ENCODE measurements around the gene SPHKAP.

The SPHKAP gene

GRCh38 chr2:228072669-228073068, 108.8 kb downstream of the SPHKAP start:
- H3K9me3 ChIP-seq (ENCODE audit: control insufficient read depth, low read length): no peaks in the 10 kb centered on the region
- H3K27ac ChIP-seq (ENCODE audit: insufficient read depth, low read length, poor library complexity, severe bottlenecking): no peak overlapping the region
- H3K4me3 ChIP-seq (ENCODE audit: insufficient read depth, low read depth, low read length, poor library complexity, severe bottlenecking): no peak overlapping the region
- DNase-seq: no peak
- no peaks in the 10 kb centered on the region for H3K4me1 ChIP-seq (ENCODE audit: control insufficient read depth, insufficient read depth, low read length, poor library complexity, severe bottlenecking)
- H3K36me3 ChIP-seq (ENCODE audit: control insufficient read depth, insufficient read depth, low read length): no peaks in the 10 kb centered on the region
- no peaks in the 10 kb centered on the region for H3K27me3 ChIP-seq (replicated peaks; ENCODE audit: control insufficient read depth, insufficient read depth, low read length, poor library complexity, severe bottlenecking)

- no peak overlapping the region for H3K27ac ChIP-seq (ENCODE audit: insufficient read depth, low read length, poor library complexity, severe bottlenecking)
- DNase-seq: no peak
Observed at GRCh38 chr2:228067309-228067708, 114.2 kb downstream of the SPHKAP start.

DNA sequence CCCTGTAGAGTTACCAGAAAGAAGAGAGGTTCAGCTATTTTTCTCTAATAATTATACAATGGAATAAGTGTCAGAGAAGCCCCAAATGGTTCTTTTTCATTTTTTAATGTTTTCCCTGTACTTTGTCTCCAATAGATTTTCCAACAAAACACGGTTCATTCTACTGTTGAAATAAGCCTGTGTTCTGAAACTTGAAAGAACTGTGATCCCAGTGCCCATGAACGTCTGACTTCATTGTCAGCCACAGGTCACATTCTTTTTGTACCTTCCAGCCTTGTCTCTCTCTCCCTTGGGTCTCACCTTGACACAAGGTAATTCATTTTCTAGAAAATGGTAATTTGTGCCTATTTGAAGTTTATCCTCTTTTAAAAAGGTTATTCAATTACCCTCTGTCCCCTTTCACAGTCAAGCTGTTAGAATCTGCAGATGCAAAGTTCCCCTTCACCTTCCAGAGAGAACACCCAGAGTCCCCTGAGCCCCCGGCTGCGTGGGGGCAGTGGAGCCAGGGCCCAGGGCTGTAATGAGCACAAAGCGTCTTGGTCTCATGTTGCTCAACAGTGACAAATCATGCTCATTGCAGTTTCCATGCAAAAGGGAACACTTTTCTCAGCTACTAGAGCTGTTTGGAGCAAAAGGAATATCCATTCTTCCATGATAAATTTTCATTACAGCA, 115.2 kb downstream of the SPHKAP start:
- no peak for DNase-seq
- Histone ChIP-seq H3K4me1 (ENCODE audit: control insufficient read depth, insufficient read depth, low read length, poor library complexity, severe bottlenecking) (no peaks in the 10 kb centered on the region), H3K9me3 (ENCODE audit: control insufficient read depth, low read length) (no peaks in the 10 kb centered on the region), H3K36me3 (ENCODE audit: control insufficient read depth, insufficient read depth, low read length) (no peaks in the 10 kb centered on the region), H3K4me3 (ENCODE audit: insufficient read depth, low read depth, low read length, poor library complexity, severe bottlenecking) (no peak overlapping the region), H3K27me3 (replicated peaks; ENCODE audit: control insufficient read depth, insufficient read depth, low read length, poor library complexity, severe bottlenecking) (no peaks in the 10 kb centered on the region), H3K27ac (ENCODE audit: insufficient read depth, low read length, poor library complexity, severe bottlenecking) (no peak overlapping the region)

More at GRCh38 chr2:228067309-228067708, 114.2 kb downstream of the SPHKAP start:
- Histone ChIP-seq H3K27me3 (replicated peaks; ENCODE audit: control insufficient read depth, insufficient read depth, low read length, poor library complexity, severe bottlenecking) (no peaks in the 10 kb centered on the region), H3K4me1 (ENCODE audit: control insufficient read depth, insufficient read depth, low read length, poor library complexity, severe bottlenecking) (no peaks in the 10 kb centered on the region), H3K36me3 (ENCODE audit: control insufficient read depth, insufficient read depth, low read length) (no peaks in the 10 kb centered on the region), H3K9me3 (ENCODE audit: control insufficient read depth, low read length) (no peaks in the 10 kb centered on the region), H3K4me3 (ENCODE audit: insufficient read depth, low read depth, low read length, poor library complexity, severe bottlenecking) (no peak overlapping the region)

GRCh38 chr2:228065686-228066085, 115.8 kb downstream of the SPHKAP start:
- H3K4me3 ChIP-seq (ENCODE audit: insufficient read depth, low read depth, low read length, poor library complexity, severe bottlenecking): no peak overlapping the region
- no peaks in the 10 kb centered on the region for H3K36me3 ChIP-seq (ENCODE audit: control insufficient read depth, insufficient read depth, low read length)
- H3K9me3 ChIP-seq (ENCODE audit: control insufficient read depth, low read length): no peaks in the 10 kb centered on the region
- DNase-seq: no peak
- H3K27ac ChIP-seq (ENCODE audit: insufficient read depth, low read length, poor library complexity, severe bottlenecking): no peak overlapping the region
- H3K27me3 ChIP-seq (replicated peaks; ENCODE audit: control insufficient read depth, insufficient read depth, low read length, poor library complexity, severe bottlenecking): no peaks in the 10 kb centered on the region
- H3K4me1 ChIP-seq (ENCODE audit: control insufficient read depth, insufficient read depth, low read length, poor library complexity, severe bottlenecking): no peaks in the 10 kb centered on the region

- Histone ChIP-seq H3K36me3 (ENCODE audit: control insufficient read depth, insufficient read depth, low read length) (no peaks in the 10 kb centered on the region), H3K27ac (ENCODE audit: insufficient read depth, low read length, poor library complexity, severe bottlenecking) (no peak overlapping the region), H3K9me3 (ENCODE audit: control insufficient read depth, low read length) (no peaks in the 10 kb centered on the region), H3K4me1 (ENCODE audit: control insufficient read depth, insufficient read depth, low read length, poor library complexity, severe bottlenecking) (no peaks in the 10 kb centered on the region), H3K27me3 (replicated peaks; ENCODE audit: control insufficient read depth, insufficient read depth, low read length, poor library complexity, severe bottlenecking) (no peaks in the 10 kb centered on the region), H3K4me3 (ENCODE audit: insufficient read depth, low read depth, low read length, poor library complexity, severe bottlenecking) (no peak overlapping the region)
- no peak for DNase-seq
Observed at GRCh38 chr2:228064796-228065315, 116.6 kb downstream of the SPHKAP start.

- DNase-seq: no peak
- H3K27me3 ChIP-seq (replicated peaks; ENCODE audit: control insufficient read depth, insufficient read depth, low read length, poor library complexity, severe bottlenecking): no peaks in the 10 kb centered on the region
- H3K27ac ChIP-seq (ENCODE audit: insufficient read depth, low read length, poor library complexity, severe bottlenecking): no peak overlapping the region
- no peaks in the 10 kb centered on the region for H3K9me3 ChIP-seq (ENCODE audit: control insufficient read depth, low read length)
- no peaks in the 10 kb centered on the region for H3K4me1 ChIP-seq (ENCODE audit: control insufficient read depth, insufficient read depth, low read length, poor library complexity, severe bottlenecking)
- no peak overlapping the region for H3K4me3 ChIP-seq (ENCODE audit: insufficient read depth, low read depth, low read length, poor library complexity, severe bottlenecking)
- no peaks in the 10 kb centered on the region for H3K36me3 ChIP-seq (ENCODE audit: control insufficient read depth, insufficient read depth, low read length)
Observed at GRCh38 chr2:228064024-228064423, 117.5 kb downstream of the SPHKAP start.

- Histone ChIP-seq H3K4me3 (ENCODE audit: insufficient read depth, low read depth, low read length, poor library complexity, severe bottlenecking) (no peak overlapping the region), H3K4me1 (ENCODE audit: control insufficient read depth, insufficient read depth, low read length, poor library complexity, severe bottlenecking) (no peaks in the 10 kb centered on the region), H3K9me3 (ENCODE audit: control insufficient read depth, low read length) (no peaks in the 10 kb centered on the region), H3K36me3 (ENCODE audit: control insufficient read depth, insufficient read depth, low read length) (no peaks in the 10 kb centered on the region), H3K27ac (ENCODE audit: insufficient read depth, low read length, poor library complexity, severe bottlenecking) (no peak overlapping the region), H3K27me3 (replicated peaks; ENCODE audit: control insufficient read depth, insufficient read depth, low read length, poor library complexity, severe bottlenecking) (no peaks in the 10 kb centered on the region)
- no peak for DNase-seq
Observed at GRCh38 chr2:228063558-228063957, 117.9 kb downstream of the SPHKAP start.

GRCh38 chr2:228059735-228060134, 121.8 kb downstream of the SPHKAP start:
- H3K4me1 ChIP-seq (ENCODE audit: control insufficient read depth, insufficient read depth, low read length, poor library complexity, severe bottlenecking): no peaks in the 10 kb centered on the region
- no peaks in the 10 kb centered on the region for H3K27me3 ChIP-seq (replicated peaks; ENCODE audit: control insufficient read depth, insufficient read depth, low read length, poor library complexity, severe bottlenecking)

DNA sequence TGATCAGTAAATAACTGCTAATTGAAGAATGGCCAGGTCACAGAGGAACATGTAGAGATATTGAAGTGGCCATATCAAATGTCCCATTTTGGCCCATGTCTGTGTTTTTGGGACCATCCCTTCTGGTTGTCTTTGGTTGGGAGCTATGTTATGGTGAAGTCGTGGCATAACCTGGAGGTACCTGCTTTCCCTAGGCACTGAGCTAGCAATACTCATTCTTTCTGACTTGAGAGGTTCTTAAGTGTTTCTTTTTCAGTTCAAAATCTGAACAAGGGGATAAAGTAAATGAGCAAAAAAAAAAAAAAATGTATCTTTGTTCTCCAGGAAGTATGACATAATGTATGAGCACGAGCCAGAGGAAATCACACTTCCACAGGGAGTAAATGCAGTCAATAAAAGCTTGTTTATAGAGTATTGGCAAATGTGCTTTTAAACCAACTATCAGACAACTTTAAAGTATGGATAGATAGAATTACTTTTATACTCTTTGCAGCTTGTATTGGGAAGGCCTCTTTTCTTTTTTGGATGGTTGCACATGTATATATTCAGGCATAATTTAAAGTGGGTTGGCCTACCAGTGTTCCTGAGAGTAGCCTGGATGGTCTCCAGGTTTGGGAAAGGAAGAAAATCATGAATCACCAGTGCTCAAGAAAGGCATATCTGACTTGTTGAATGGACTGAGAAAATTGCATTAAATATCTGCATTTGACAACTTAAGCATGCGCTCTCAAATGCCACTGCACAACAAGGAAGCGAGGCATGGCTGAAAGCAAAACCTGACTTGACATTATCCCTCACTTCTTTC, 125.0 kb downstream of the SPHKAP start:
- no peaks in the 10 kb centered on the region for H3K9me3 ChIP-seq (ENCODE audit: control insufficient read depth, low read length)
- H3K27me3 ChIP-seq (replicated peaks; ENCODE audit: control insufficient read depth, insufficient read depth, low read length, poor library complexity, severe bottlenecking): no peaks in the 10 kb centered on the region
- H3K27ac ChIP-seq (ENCODE audit: insufficient read depth, low read length, poor library complexity, severe bottlenecking): no peak overlapping the region
- no peaks in the 10 kb centered on the region for H3K4me1 ChIP-seq (ENCODE audit: control insufficient read depth, insufficient read depth, low read length, poor library complexity, severe bottlenecking)
- H3K36me3 ChIP-seq (ENCODE audit: control insufficient read depth, insufficient read depth, low read length): no peaks in the 10 kb centered on the region
- DNase-seq: no peak
- no peak overlapping the region for H3K4me3 ChIP-seq (ENCODE audit: insufficient read depth, low read depth, low read length, poor library complexity, severe bottlenecking)

More at GRCh38 chr2:228059735-228060134, 121.8 kb downstream of the SPHKAP start:
- no peak overlapping the region for H3K27ac ChIP-seq (ENCODE audit: insufficient read depth, low read length, poor library complexity, severe bottlenecking)
- no peak for DNase-seq
- no peak overlapping the region for H3K4me3 ChIP-seq (ENCODE audit: insufficient read depth, low read depth, low read length, poor library complexity, severe bottlenecking)
- no peaks in the 10 kb centered on the region for H3K36me3 ChIP-seq (ENCODE audit: control insufficient read depth, insufficient read depth, low read length)
- H3K9me3 ChIP-seq (ENCODE audit: control insufficient read depth, low read length): no peaks in the 10 kb centered on the region

DNA sequence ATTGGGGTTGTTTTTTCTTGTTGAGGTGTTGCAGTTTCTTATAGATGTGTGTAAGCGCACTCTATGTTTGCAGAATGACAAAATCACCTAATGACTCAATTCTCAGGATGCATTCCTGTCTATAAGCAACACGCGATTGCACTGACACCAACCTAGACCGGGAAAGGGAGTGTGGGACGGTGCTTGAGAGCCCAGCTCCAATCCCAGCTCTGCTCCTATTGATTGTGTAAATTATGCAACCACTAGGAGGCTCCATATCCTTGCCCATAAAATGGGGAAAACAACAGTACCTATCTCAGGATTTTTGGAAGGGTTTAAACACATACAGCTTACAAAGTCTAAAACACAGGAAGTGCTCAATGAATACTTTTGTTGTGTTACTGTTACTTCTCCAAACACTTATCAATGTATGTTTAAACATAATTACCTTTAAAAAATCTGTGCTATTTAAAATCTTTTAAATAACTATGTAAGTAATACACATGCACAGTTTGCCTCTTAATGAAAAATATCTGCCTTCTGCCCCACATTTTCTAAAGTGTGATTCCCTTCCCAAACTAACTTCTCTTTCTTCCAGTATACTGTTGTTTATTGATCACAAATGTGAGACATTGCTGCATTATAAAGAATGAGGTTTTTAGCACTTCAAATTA, 132.5 kb downstream of the SPHKAP start:
- no peak overlapping the region for H3K4me3 ChIP-seq (ENCODE audit: insufficient read depth, low read depth, low read length, poor library complexity, severe bottlenecking)
- H3K36me3 ChIP-seq (ENCODE audit: control insufficient read depth, insufficient read depth, low read length): no peaks in the 10 kb centered on the region
- H3K9me3 ChIP-seq (ENCODE audit: control insufficient read depth, low read length): no peaks in the 10 kb centered on the region
- no peak overlapping the region for H3K27ac ChIP-seq (ENCODE audit: insufficient read depth, low read length, poor library complexity, severe bottlenecking)
- no peaks in the 10 kb centered on the region for H3K27me3 ChIP-seq (replicated peaks; ENCODE audit: control insufficient read depth, insufficient read depth, low read length, poor library complexity, severe bottlenecking)
- no peak for DNase-seq
- no peaks in the 10 kb centered on the region for H3K4me1 ChIP-seq (ENCODE audit: control insufficient read depth, insufficient read depth, low read length, poor library complexity, severe bottlenecking)

Measured in effector memory CD4-positive, alpha-beta T cell (primary cell).